HCT116 (cell line): ENCODE results near the gene TPO. TPM values are rescaled to one million over a fixed set of nuclear protein-coding genes. Genes with fewer than 3 reads are reported as not detected.

ENCODE experiments used
- ATAC-seq: fragments of 200-7000 bp; cut with Tn5 transposase; 2 replicates; pipeline ENCODE4 v1.9.1; 2020; ENCODE audit warnings: mild to moderate bottlenecking, moderate library complexity
- BruUV-seq: library from RNA; stranded (reverse); fragments of 400-500 nt; replicated peaks from 2 replicates; lab custom pipeline; 2021; lab: Mats Ljungman, UMichigan
- CTCF ChIA-PET: fragments of 300-600 bp; sonication (Branson Sonifier 250); formaldehyde crosslinking; loops from one replicate; lab custom pipeline; 2021; ENCODE audit warnings: antibody characterized with exemption; lab: Charles Lee
- POLR2A ChIA-PET: fragments of 300-600, 350-600 bp; sonication (Branson Sonifier 250); formaldehyde crosslinking; loops from one replicate; lab custom pipeline; 2021; ENCODE audit warnings: antibody characterized with exemption; lab: Charles Lee
- RAD21 ChIA-PET, 2 experiments: fragments of 300-600 bp; sonication (Branson Sonifier 250); formaldehyde crosslinking; loops; one replicate each; lab custom pipeline; 2023; ENCODE audit warnings: low total read pairs in 2 of 2; ENCODE audit not compliant: uncharacterized antibody in 2 of 2, unreplicated experiment in 2 of 2, low non-redundant PET in 1 of 2; lab: Charles Lee
- DNase-seq: peaks from one replicate; pipeline ENCODE4 v3.0.0-alpha.2; 2010; ENCODE audit warnings: low read depth, low spot score
- H2AFZ ChIP-seq: fragments of 200-600 bp; shearing (Covaris generic), sonication (generic); 2 replicates; pipeline ENCODE4 v1.6.1; 2017; ENCODE audit warnings: low read depth, mixed run types, mixed read lengths, antibody characterized with exemption, low read length; ENCODE audit not compliant: poor library complexity, severe bottlenecking
- H3K27ac ChIP-seq: 2 replicates; pipeline ENCODE4 v1.5.1; 2012; ENCODE audit warnings: low read depth, low read length
- H3K27me3 ChIP-seq: fragments of 200-600 bp; sonication (generic); 2 replicates; pipeline ENCODE4 v1.6.1; 2016; ENCODE audit warnings: mixed run types, low read length, mixed read lengths; ENCODE audit not compliant: insufficient read depth
- H3K36me3 ChIP-seq, 2 experiments: fragments of 200-500 bp in 1 of 2; fragments of 200-600 bp in 1 of 2; sonication (Bioruptor generic) in 1 of 2; sonication (generic) in 1 of 2; 2 replicates each; pipeline versions ENCODE4 v1.5.1 to v1.6.1; 2014 to 2016; ENCODE audit warnings: low read length in 2 of 2, inconsistent platforms in 1 of 2, mixed read lengths in 1 of 2, mixed run types in 1 of 2; ENCODE audit not compliant: insufficient read depth in 2 of 2, control insufficient read depth in 1 of 2
- H3K4me1 ChIP-seq, 2 experiments: fragments of 200-600 bp in 1 of 2; sonication (generic) in 1 of 2; 2 replicates each; pipeline versions ENCODE4 v1.5.1 to v1.6.1; 2012 to 2017; ENCODE audit warnings: low read length in 2 of 2, inconsistent platforms in 1 of 2, mild to moderate bottlenecking in 1 of 2, mixed read lengths in 1 of 2, mixed run types in 1 of 2, moderate library complexity in 1 of 2; ENCODE audit not compliant: insufficient read depth in 2 of 2, control insufficient read depth in 1 of 2
- H3K4me2 ChIP-seq: fragments of 200-600 bp; sonication (generic); 2 replicates; pipeline ENCODE4 v1.6.1; 2017; ENCODE audit warnings: mixed run types, low read length, mixed read lengths
- H3K4me3 ChIP-seq, 2 experiments: fragments of 200-600 bp in 1 of 2; sonication (generic) in 1 of 2; replicated peaks in 1 of 2; 2 replicates each; pipeline ENCODE4 v1.5.1; 2011 to 2016; ENCODE audit warnings: low read length in 2 of 2, control low read depth in 1 of 2, low read depth in 1 of 2, mild to moderate bottlenecking in 1 of 2, mixed read lengths in 1 of 2, mixed run types in 1 of 2
- H3K79me2 ChIP-seq: fragments of 200-600 bp; sonication (generic); 2 replicates; pipeline ENCODE4 v1.6.1; 2017; ENCODE audit warnings: mild to moderate bottlenecking, mixed run types, low read length, moderate library complexity, mixed read lengths; ENCODE audit not compliant: insufficient read depth
- H3K9ac ChIP-seq: fragments of 200-600 bp; sonication (generic); 2 replicates; pipeline ENCODE4 v1.6.1; 2016; ENCODE audit warnings: low read length, mixed read lengths
- H3K9me2 ChIP-seq: fragments of 200-600 bp; sonication (generic), shearing (Covaris generic); 2 replicates; pipeline ENCODE4 v1.6.1; 2017; ENCODE audit warnings: mixed run types, mild to moderate bottlenecking, moderate library complexity; ENCODE audit not compliant: insufficient read depth
- H3K9me3 ChIP-seq, 2 experiments: fragments of 200-500 bp in 1 of 2; fragments of 200-600 bp in 1 of 2; sonication (Bioruptor generic) in 1 of 2; sonication (generic) in 1 of 2; 2 replicates each; pipeline ENCODE4 v1.6.1; 2014 to 2017; ENCODE audit warnings: low read length in 2 of 2, mixed read lengths in 2 of 2, inconsistent platforms in 1 of 2, low read depth in 1 of 2, mild to moderate bottlenecking in 1 of 2, mixed run types in 1 of 2, moderate library complexity in 1 of 2; ENCODE audit not compliant: control insufficient read depth in 1 of 2, insufficient read depth in 1 of 2
- H4K20me1 ChIP-seq: fragments of 200-600 bp; sonication (generic), shearing (Covaris generic); 2 replicates; pipeline ENCODE4 v1.6.1; 2017; ENCODE audit warnings: mixed run types, mild to moderate bottlenecking, moderate library complexity; ENCODE audit not compliant: insufficient read depth
- CEBPB ChIP-seq: IDR thresholded peaks from 2 replicates; pipeline ENCODE4 v1.6.1; 2012; ENCODE audit warnings: low read depth
- EGR1 ChIP-seq: IDR thresholded peaks from 2 replicates; pipeline ENCODE4 v1.6.1; 2012; ENCODE audit warnings: low read depth
- EZH2 ChIP-seq: fragments of 200-600 bp; sonication (generic); IDR thresholded peaks from 2 replicates; pipeline ENCODE4 v1.6.1; 2017; ENCODE audit warnings: antibody characterized with exemption, mixed run types
- EZH2phosphoT487 ChIP-seq: fragments of 200-600 bp; IDR thresholded peaks from 2 replicates; pipeline ENCODE4 v1.6.1; 2018; ENCODE audit warnings: antibody characterized with exemption, borderline replicate concordance
- FOSL1 ChIP-seq: IDR thresholded peaks from 2 replicates; pipeline ENCODE4 v1.6.1; 2012; ENCODE audit warnings: low read depth
- JUND ChIP-seq: IDR thresholded peaks from 2 replicates; pipeline ENCODE4 v1.6.1; 2012
- MAX ChIP-seq: IDR thresholded peaks from 2 replicates; pipeline ENCODE4 v1.6.1; 2012
- RAD21 ChIP-seq: IDR thresholded peaks from 2 replicates; pipeline ENCODE4 v1.6.1; 2012; ENCODE audit warnings: low read depth, mild to moderate bottlenecking
- REST ChIP-seq: IDR thresholded peaks from 2 replicates; pipeline ENCODE4 v1.6.1; 2012; ENCODE audit warnings: low read depth
- SP1 ChIP-seq: IDR thresholded peaks from 2 replicates; pipeline ENCODE4 v1.6.1; 2012; ENCODE audit warnings: low read depth
- SRF ChIP-seq: IDR thresholded peaks from 2 replicates; pipeline ENCODE4 v1.6.1; 2012; ENCODE audit warnings: low read depth
- YY1 ChIP-seq: IDR thresholded peaks from 2 replicates; pipeline ENCODE4 v1.6.1; 2011; ENCODE audit warnings: low read length, low read depth, moderate library complexity, mild to moderate bottlenecking; ENCODE audit not compliant: insufficient replicate concordance; ENCODE audit errors: extremely low read depth
- ZBTB33 ChIP-seq: IDR thresholded peaks from 2 replicates; pipeline ENCODE4 v1.6.1; 2011; ENCODE audit warnings: mild to moderate bottlenecking, low read length, moderate library complexity; ENCODE audit not compliant: insufficient replicate concordance; ENCODE audit errors: extremely low read depth
- ZFX ChIP-seq: fragments of 450-650 bp; IDR thresholded peaks from 2 replicates; pipeline ENCODE4 v1.6.1; 2017
- intact Hi-C: fragments of 100-400 bp; cut with micrococcal nuclease; formaldehyde crosslinking; loops from 2 replicates; pipeline ENCODE4 v1.10.0; 2022
- total RNA-seq: library from RNA; stranded (reverse); gene quantifications from one replicate; pipeline ENCODE4 v1.2.1, GENCODE V29; 2021; ENCODE audit not compliant: unreplicated experiment
- TF ChIP-seq, protein P1 (sequence below), 3 experiments: fragments of 200-600 bp in 1 of 3; sonication (generic) in 1 of 3; IDR thresholded peaks in 2 of 3; conservative IDR thresholded peaks in 1 of 3; 2 replicates each; pipeline ENCODE4 v1.5.1; 2012 to 2017; ENCODE audit warnings: low read depth in 2 of 3, low read length in 2 of 3, antibody characterized with exemption in 1 of 3, borderline replicate concordance in 1 of 3, control low read depth in 1 of 3, mild to moderate bottlenecking in 1 of 3, mixed read lengths in 1 of 3, mixed run types in 1 of 3, moderate library complexity in 1 of 3; ENCODE audit not compliant: insufficient read depth in 1 of 3
- TF ChIP-seq, protein P2 (sequence below): IDR thresholded peaks from 2 replicates; pipeline ENCODE4 v1.6.1; 2012

The TPO gene
- total RNA-seq, 1 experiment from 2014 or later: not detected

DNA sequence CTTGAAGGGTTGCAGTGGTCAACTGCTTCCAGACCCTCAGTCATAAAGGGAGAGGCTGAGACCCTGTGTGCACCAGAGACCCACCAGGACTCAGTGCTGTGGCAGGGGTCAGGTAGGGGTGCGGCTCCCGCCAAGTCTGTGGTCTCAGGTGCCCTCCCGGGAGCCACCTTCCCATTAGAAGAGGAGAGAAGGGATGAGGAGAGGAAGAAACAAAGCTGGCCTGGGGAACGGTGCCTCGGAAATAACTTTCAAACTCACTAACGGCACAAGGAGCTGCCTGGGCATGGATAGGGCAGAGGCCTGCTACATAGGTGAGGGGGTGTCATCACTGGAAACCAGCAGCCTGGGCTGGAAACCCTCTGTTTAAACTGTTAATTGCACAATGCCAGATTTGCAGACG is 84.9 kb downstream of the TPO start:
- no peaks in the 10 kb centered on the region for H3K27me3 ChIP-seq
- POLR2A ChIA-PET: no interaction called here

More for the DNA sequence above, 84.9 kb downstream of the TPO start:
- Histone ChIP-seq H3K79me2 (no peaks in the 10 kb centered on the region), H3K4me3 (no peak overlapping the region), H2AFZ (no peak overlapping the region), H3K36me3 (no peaks in the 10 kb centered on the region), H3K4me1 (no peaks in the 10 kb centered on the region), H3K4me2 (no peak overlapping the region), H3K9me3 (no peaks in the 10 kb centered on the region), H3K27ac (no peak overlapping the region), H4K20me1 (no peaks in the 10 kb centered on the region), H3K9ac (no peak overlapping the region), H3K9me2 (no peaks in the 10 kb centered on the region)
- CTCF ChIA-PET: no interaction called here
- DNase-seq: no peak
- no TSS peak for BruUV-seq
- intact Hi-C loops: no loop called here
- RAD21 ChIA-PET: no interaction called here
- no peak for ATAC-seq
- TF ChIP-seq EZH2phosphoT487 (no peak), CEBPB (no peak), REST (no peak), RAD21 (no peak), MAX (no peak), EGR1 (no peak), SRF (no peak), ZBTB33 (no peak), EZH2 (no peak), JUND (no peak), SP1 (no peak), YY1 (no peak), ZFX (no peak), FOSL1 (no peak)
- TF ChIP-seq, protein P1, sequence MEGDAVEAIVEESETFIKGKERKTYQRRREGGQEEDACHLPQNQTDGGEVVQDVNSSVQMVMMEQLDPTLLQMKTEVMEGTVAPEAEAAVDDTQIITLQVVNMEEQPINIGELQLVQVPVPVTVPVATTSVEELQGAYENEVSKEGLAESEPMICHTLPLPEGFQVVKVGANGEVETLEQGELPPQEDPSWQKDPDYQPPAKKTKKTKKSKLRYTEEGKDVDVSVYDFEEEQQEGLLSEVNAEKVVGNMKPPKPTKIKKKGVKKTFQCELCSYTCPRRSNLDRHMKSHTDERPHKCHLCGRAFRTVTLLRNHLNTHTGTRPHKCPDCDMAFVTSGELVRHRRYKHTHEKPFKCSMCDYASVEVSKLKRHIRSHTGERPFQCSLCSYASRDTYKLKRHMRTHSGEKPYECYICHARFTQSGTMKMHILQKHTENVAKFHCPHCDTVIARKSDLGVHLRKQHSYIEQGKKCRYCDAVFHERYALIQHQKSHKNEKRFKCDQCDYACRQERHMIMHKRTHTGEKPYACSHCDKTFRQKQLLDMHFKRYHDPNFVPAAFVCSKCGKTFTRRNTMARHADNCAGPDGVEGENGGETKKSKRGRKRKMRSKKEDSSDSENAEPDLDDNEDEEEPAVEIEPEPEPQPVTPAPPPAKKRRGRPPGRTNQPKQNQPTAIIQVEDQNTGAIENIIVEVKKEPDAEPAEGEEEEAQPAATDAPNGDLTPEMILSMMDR (IDR thresholded peaks at IDR 0.05 in 2 of 3, conservative IDR thresholded peaks at IDR 0.05 in 1 of 3; ENCODE audit: borderline replicate concordance in 1 of 3, insufficient read depth in 1 of 3, low read depth in 2 of 3, low read length in 2 of 3): no peak
- TF ChIP-seq, protein P2, sequence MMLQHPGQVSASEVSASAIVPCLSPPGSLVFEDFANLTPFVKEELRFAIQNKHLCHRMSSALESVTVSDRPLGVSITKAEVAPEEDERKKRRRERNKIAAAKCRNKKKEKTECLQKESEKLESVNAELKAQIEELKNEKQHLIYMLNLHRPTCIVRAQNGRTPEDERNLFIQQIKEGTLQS: no peak
